ENCODE results near the gene SLC16A13. TPM values are rescaled to one million over a fixed set of nuclear protein-coding genes. Genes with fewer than 3 reads are reported as not detected.
"Not testable (repeated sequence)": the region's sequence is repeated elsewhere in the genome, so short reads cannot be mapped to it uniquely, and the experiment has no call there.

Gene SLC16A13
- total RNA-seq, 4 donors from 2014 or later = 1.2 to 6.7 (median 4.1) TPM

DNA sequence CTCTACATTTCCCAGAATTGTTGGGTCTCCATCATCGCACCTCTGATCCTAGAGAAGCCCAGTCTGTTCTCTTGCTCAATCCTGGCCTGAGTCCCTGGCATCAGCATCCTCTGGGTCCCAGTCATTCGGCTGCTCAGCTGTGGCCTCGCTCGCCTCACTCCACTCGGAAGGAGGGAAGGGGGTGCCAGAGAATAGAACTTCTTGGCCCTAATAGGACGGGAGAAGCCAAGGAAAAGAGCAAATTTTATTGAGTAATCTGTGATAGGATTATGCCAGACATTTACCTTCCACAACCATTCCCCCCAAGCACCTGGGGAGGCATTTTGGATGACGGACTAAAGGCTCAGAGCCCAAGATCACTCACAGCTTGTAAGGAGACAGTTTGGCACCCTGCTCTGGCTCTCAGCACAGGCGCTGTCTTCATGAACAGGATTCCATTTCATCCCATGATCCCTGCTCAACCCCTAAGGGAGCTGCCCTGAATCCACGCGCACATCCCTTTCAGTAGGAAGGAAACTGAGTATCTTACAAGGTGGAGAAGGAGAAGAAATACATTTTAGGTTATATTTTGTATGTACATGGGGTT is 44.7 kb downstream of the SLC16A13 start:
- no peaks in the 10 kb centered on the region for H3K4me1 ChIP-seq
- no peak for TF ChIP-seq POLR2A (IDR thresholded peaks at IDR 0.05)
- TF ChIP-seq, protein P1, sequence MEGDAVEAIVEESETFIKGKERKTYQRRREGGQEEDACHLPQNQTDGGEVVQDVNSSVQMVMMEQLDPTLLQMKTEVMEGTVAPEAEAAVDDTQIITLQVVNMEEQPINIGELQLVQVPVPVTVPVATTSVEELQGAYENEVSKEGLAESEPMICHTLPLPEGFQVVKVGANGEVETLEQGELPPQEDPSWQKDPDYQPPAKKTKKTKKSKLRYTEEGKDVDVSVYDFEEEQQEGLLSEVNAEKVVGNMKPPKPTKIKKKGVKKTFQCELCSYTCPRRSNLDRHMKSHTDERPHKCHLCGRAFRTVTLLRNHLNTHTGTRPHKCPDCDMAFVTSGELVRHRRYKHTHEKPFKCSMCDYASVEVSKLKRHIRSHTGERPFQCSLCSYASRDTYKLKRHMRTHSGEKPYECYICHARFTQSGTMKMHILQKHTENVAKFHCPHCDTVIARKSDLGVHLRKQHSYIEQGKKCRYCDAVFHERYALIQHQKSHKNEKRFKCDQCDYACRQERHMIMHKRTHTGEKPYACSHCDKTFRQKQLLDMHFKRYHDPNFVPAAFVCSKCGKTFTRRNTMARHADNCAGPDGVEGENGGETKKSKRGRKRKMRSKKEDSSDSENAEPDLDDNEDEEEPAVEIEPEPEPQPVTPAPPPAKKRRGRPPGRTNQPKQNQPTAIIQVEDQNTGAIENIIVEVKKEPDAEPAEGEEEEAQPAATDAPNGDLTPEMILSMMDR (IDR thresholded peaks at IDR 0.05) = no peak
- intact Hi-C loops (cut with DNase I) = no loop called here
- H3K4me3 ChIP-seq (replicated peaks in 1 of 3) = no peak overlapping the region
- peak; percentile 15 to 19 for DNase-seq
- 65 to 72% methylated on average over 10 of the region's 10 CpGs for WGBS, 2 donors
- H3K27me3 ChIP-seq = no peaks in the 10 kb centered on the region
- no peak overlapping the region for H3K27ac ChIP-seq
- no peaks in the 10 kb centered on the region for H3K9me3 ChIP-seq
- no peaks in the 10 kb centered on the region for H3K36me3 ChIP-seq

DNA sequence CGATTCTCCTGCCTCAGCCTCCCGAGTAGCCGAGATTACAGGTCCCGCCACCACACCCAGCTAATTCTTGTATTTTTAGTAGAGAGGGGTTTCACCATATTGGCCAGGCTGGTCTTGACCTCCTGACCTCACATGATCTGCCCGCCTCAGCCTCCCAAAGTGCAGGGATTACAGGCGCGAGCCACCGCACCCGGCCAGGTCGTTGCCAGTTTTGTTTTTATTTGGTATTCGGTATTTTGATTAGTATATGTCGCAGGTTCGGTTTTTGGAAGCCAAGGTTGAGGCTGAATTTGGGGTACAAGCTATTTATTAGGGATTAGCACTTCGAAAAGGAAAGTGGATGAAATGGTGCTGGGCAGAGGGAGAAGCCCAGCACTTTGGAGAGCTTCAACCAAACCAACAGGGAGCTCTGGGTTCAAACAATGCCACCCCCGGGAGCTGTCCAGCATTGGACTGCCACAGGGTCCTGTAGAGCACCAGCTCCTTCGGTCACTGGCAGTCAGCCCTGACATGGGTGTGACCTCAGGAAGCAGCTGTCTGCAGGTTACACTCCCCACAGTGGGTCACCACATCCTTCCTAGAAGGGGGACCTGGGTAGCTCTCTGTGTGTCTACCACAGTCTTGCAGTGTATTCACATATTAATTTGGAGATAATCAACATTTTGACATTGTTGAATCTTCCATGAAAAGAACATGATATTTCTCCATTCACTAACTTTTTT is 45.7 kb downstream of the SLC16A13 start:
- no peak for TF ChIP-seq POLR2A (IDR thresholded peaks at IDR 0.05)
- TF ChIP-seq, protein P1 (IDR thresholded peaks at IDR 0.05) = no peak
- intact Hi-C loops (cut with DNase I) = no loop called here
- 84 to 89% methylated on average over 15 to 16 of the region's 16 CpGs for WGBS, 2 donors

DNA sequence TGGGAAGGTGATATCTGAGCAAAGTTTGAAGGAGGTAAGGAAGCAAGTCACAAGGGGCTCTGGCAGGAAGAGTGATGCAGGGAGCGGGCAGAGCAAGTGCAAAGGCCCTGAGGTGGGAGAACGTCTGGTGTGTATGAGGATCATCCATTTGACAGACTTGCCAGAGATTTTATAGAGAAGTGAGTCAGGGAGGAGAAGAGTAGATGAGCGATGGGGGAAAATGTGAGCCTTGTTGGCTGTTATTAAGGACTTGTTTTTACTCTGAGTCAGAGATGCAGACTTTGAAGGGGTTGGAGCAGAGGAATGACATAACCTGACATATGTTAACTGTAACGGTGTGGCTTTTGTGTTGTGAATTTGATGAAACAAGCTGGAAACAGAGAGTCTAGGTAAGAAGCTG is 47.8 kb downstream of the SLC16A13 start:
- intact Hi-C loops (cut with DNase I) = no loop called here
- DNase-seq = no peak
- H3K4me1 ChIP-seq = no peaks in the 10 kb centered on the region
- WGBS, 2 donors = 83 to 84% methylated on average over 4 of the region's 4 CpGs
- no peaks in the 10 kb centered on the region for H3K27me3 ChIP-seq
- H3K4me3 ChIP-seq (replicated peaks in 1 of 3) = no peak overlapping the region
- no peaks in the 10 kb centered on the region for H3K36me3 ChIP-seq
- TF ChIP-seq POLR2A (IDR thresholded peaks at IDR 0.05) = no peak
- TF ChIP-seq, protein P1 (IDR thresholded peaks at IDR 0.05) = no peak
- no peaks in the 10 kb centered on the region for H3K9me3 ChIP-seq
- H3K27ac ChIP-seq = no peak overlapping the region

More for the DNA sequence above, 45.7 kb downstream of the SLC16A13 start:
- no peaks in the 10 kb centered on the region for H3K4me1 ChIP-seq
- no peak overlapping the region for H3K4me3 ChIP-seq (replicated peaks in 1 of 3)
- H3K9me3 ChIP-seq = no peaks in the 10 kb centered on the region
- H3K27me3 ChIP-seq = no peaks in the 10 kb centered on the region
- no peak overlapping the region for H3K27ac ChIP-seq
- no peak for DNase-seq
- no peaks in the 10 kb centered on the region for H3K36me3 ChIP-seq

DNA sequence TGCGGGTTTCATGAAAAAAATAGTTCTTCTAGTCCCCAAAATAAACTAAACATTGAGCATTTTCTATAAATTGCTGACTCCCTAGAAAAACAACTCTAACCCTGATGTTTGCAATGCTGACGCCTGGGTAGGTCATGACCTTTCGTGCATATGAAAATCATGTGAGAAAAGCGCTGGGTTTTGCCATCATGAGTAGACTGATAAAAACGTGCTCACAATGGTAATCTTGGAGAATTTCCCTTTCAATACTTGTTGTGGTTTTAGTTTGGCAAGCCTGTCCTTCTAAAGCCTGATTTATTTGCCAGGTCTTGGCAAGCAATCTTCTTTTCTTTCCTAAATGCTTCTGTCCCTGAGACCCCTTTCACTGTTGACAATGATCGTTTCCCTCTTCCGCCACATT is 48.3 kb downstream of the SLC16A13 start:
- H3K27me3 ChIP-seq = no peaks in the 10 kb centered on the region
- no peaks in the 10 kb centered on the region for H3K36me3 ChIP-seq
- no peaks in the 10 kb centered on the region for H3K9me3 ChIP-seq
- H3K27ac ChIP-seq = no peak overlapping the region
- H3K4me3 ChIP-seq (replicated peaks in 1 of 3) = no peak overlapping the region
- no peak for TF ChIP-seq POLR2A (IDR thresholded peaks at IDR 0.05)
- TF ChIP-seq, protein P1 (IDR thresholded peaks at IDR 0.05) = no peak
- no peaks in the 10 kb centered on the region for H3K4me1 ChIP-seq
- WGBS, 2 donors = 50 to 57% methylated on average over 7 of the region's 7 CpGs
- intact Hi-C loops (cut with DNase I) = no loop called here
- no peak for DNase-seq

DNA sequence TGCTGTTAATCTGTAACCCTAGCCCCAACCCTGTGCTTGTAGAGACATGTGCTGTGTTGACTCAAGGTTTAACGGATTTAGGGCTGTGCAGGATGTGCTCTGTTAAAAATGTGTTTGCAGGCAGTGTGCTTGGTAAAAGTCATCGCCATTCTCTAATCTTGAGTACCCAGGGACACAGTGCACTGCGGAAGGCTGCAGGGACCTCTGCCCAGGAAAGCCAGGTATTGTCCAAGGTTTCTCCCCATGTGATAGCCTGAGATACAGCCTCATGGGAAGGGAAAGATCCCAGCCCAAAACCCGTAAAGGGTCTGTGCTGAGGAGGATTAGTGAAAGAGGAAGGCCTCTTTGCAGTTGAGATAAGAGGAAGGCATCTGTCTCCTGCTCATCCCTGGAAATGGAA is 52.6 kb downstream of the SLC16A13 start:
- WGBS, 2 donors = 40 to 43% methylated on average over 4 of the region's 4 CpGs

DNA sequence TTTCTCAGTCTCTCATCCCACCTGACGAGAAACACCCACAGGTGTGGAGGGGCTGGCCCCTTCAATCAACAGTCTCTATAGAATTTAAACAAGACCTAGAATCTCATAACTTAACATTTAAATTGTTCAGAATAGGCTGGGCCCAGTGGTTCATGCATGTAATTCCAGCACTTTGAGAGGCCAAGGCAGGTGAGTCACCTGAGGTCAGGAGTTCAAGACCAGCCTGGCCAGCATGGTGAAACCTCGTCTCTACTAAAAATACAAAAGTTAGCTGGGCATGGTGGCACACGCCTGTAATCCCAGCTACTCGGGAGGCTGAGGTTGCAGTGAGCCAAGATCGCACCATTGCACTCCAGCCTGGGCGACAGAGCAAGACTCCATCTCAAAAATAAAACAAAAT is 53.8 kb downstream of the SLC16A13 start:
- H3K27me3 ChIP-seq; H3K4me1 ChIP-seq; intact Hi-C loops (cut with DNase I); H3K4me3 ChIP-seq (replicated peaks in 1 of 3); H3K9me3 ChIP-seq; DNase-seq; H3K36me3 ChIP-seq; H3K27ac ChIP-seq: not testable (repeated sequence)
- 87 to 89% methylated on average over 6 of the region's 6 CpGs for WGBS, 2 donors

More for the DNA sequence above, 52.6 kb downstream of the SLC16A13 start:
- H3K27ac ChIP-seq; H3K9me3 ChIP-seq; H3K4me3 ChIP-seq (replicated peaks in 1 of 3); H3K27me3 ChIP-seq; H3K4me1 ChIP-seq; H3K36me3 ChIP-seq; DNase-seq; intact Hi-C loops (cut with DNase I): not testable (repeated sequence)

Data from thyroid gland (tissue), 4 donors.